ENCODE results near the gene PRKCB. TPM values are rescaled to one million over a fixed set of nuclear protein-coding genes. Genes with fewer than 3 reads are reported as not detected.

The PRKCB gene
- total and polyA plus RNA-seq, 2 of the 8 experiments (the other 6 are each of a cell fraction or from before 2014, with no cell fraction given) = 7.1 to 12.1 TPM

DNA sequence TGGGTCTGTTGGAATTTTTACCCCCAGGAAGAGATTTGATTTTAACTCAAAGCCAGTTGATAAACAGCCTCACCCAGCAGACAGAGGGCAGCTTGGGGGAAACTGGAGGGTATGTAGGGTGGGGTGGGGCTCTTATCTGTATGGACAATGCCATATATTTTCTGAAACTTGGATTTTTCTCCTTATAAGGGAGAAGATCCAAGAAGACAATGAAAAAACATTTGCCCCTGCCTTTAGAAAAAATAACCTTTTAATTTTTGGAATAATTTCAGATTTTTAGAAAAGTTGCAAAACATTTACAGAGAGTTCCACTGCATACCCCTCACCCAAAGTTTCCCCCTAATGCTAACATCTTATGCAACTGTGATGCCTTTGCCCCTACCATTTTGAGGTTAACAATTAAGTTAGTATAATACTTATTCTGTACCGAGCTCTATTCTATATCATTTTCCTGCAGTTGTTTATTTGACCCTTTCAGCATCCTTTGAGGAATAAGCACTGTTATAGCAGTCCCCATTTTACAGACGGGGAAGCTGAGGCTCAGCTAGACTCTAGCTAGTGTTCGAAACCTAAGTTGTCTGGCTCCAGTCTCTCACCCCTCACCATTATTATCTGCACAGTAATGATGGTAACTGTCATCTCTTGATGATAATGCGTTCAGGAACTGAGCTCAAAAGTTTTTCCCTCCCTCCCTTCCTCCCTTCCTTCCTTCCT, 66.4 kb downstream of the PRKCB start:
- CTCF ChIA-PET (ENCODE audit: partially characterized antibody) = interaction anchor here (0.9 to 2.0 kb wide), 5 partner anchors 10 to 66 kb away, joined by 3 to 4 read pairs (median 4); no protein-coding TSS in a partner anchor
- no peak overlapping the region for H2BK12ac ChIP-seq (ENCODE audit: low read depth, low read length)
- no peak overlapping the region for H3K4ac ChIP-seq (replicated peaks; ENCODE audit: insufficient read length, low read depth, low read length)
- H2AFZ ChIP-seq (ENCODE audit: low read length) = no peak overlapping the region
- H2BK120ac ChIP-seq (replicated peaks; ENCODE audit: low read depth, low read length) = no peak overlapping the region
- no peaks in the 10 kb centered on the region for H3K27me3 ChIP-seq (replicated peaks in 1 of 4; ENCODE audit: control insufficient read depth in 3 of 4, extremely low read depth in 1 of 4, insufficient read depth in 3 of 4, low read length in 3 of 4)
- no peak overlapping the region for H2BK20ac ChIP-seq (ENCODE audit: low read length)
- no peak overlapping the region for H3K14ac ChIP-seq (ENCODE audit: insufficient read length)
- peaks cover 5 to 19% (median 13%) of the 10 kb centered on the region in 4 experiments; a peak in 6 of 7 replicates for H3K4me1 ChIP-seq (replicated peaks in 1 of 4; ENCODE audit: control insufficient read depth in 3 of 4, insufficient read depth in 4 of 4, low read length in 3 of 4)
- H4K20me1 ChIP-seq (replicated peaks in 1 of 2; ENCODE audit: control insufficient read depth in 1 of 2, insufficient read depth in 2 of 2, low read length in 2 of 2) = no peaks in the 10 kb centered on the region
- H3K18ac ChIP-seq (ENCODE audit: extremely low read depth, low read length) = no peak overlapping the region
- no peak overlapping the region for H3K56ac ChIP-seq (replicated peaks; ENCODE audit: insufficient read length, low read depth, low read length)
- FAIRE-seq = no peak
- H3K79me1 ChIP-seq (ENCODE audit: low read depth, low read length) = no peaks in the 10 kb centered on the region
- H2AK5ac ChIP-seq (ENCODE audit: low read depth, low read length) = 0 out of 2 replicates have a peak overlapping the region, but pooled peaks have one; percentile 28
- no peak overlapping the region for H4K5ac ChIP-seq (ENCODE audit: insufficient read length, low read depth, low read length)
- H2BK5ac ChIP-seq (ENCODE audit: low read depth, low read length) = no peak overlapping the region
- no peak overlapping the region for H3K4me3 ChIP-seq (ENCODE audit: extremely low read depth in 1 of 4, insufficient read depth in 2 of 4, low read depth in 3 of 4, low read length in 4 of 4)
- no peaks in the 10 kb centered on the region for H3K9me3 ChIP-seq (ENCODE audit: insufficient read depth in 2 of 2, low read depth in 1 of 2, low read length in 1 of 2)
- no peak overlapping the region for H3K27ac ChIP-seq (ENCODE audit: low read depth, low read length)
- H3K4me2 ChIP-seq (ENCODE audit: insufficient read depth in 1 of 2, low read depth in 2 of 2, low read length in 2 of 2) = no peak overlapping the region
- H3K23me2 ChIP-seq (ENCODE audit: low read depth, low read length) = no peaks in the 10 kb centered on the region
- WGBS, 2 experiments (ENCODE audit: extremely low coverage in 1 of 2, insufficient coverage in 1 of 2, insufficient read length in 1 of 2, insufficient replicate concordance in 2 of 2, low coverage in 1 of 2, low lambda C conversion rate in 2 of 2, missing lambda C conversion rate in 1 of 2) = 85% methylated on average over 3 of the region's 4 CpGs; no CpG with 5 or more reads in 1 of the 2 experiments
- H2BK15ac ChIP-seq (ENCODE audit: low read length) = peak overlapping the region; percentile 31; the same call in 1 of the 2 replicates
- no peak overlapping the region for H3K9ac ChIP-seq (replicated peaks in 1 of 4; ENCODE audit: extremely low read depth in 1 of 4, low read depth in 3 of 4, low read length in 3 of 4)
- no peak overlapping the region for H4K91ac ChIP-seq (replicated peaks; ENCODE audit: insufficient read length, low read length)
- H3K79me2 ChIP-seq (ENCODE audit: control insufficient read depth in 1 of 2, insufficient read depth in 2 of 2, low read length in 2 of 2) = no peaks in the 10 kb centered on the region; a peak in 1 of 4 replicates
- H4K8ac ChIP-seq (ENCODE audit: extremely low read depth, insufficient read depth, low read length) = no peak overlapping the region
- TF ChIP-seq SP1 (IDR thresholded peaks at IDR 0.05; ENCODE audit: low read depth, low read length) (no peak), RAD21 (IDR thresholded peaks at IDR 0.05 in 1 of 2, conservative IDR thresholded peaks at IDR 0.05 in 1 of 2; ENCODE audit: low read depth in 2 of 2, low read length in 2 of 2) (no peak), JUND (IDR thresholded peaks at IDR 0.05; ENCODE audit: low read length) (no peak), JUN (IDR thresholded peaks at IDR 0.05; ENCODE audit: low read depth, low read length) (no peak), CEBPB (IDR thresholded peaks at IDR 0.05; ENCODE audit: low read depth, low read length) (no peak), TCF12 (IDR thresholded peaks at IDR 0.05; ENCODE audit: low read depth, low read length) (no peak), ASH2L (IDR thresholded peaks at IDR 0.05; ENCODE audit: low read length) (no peak), CBX5 (IDR thresholded peaks at IDR 0.05; ENCODE audit: low read depth, low read length) (no peak), SIN3A (conservative IDR thresholded peaks at IDR 0.05 in 1 of 2, IDR thresholded peaks at IDR 0.05 in 1 of 2; ENCODE audit: low read depth in 1 of 2, low read length in 2 of 2) (no peak)
- POLR2A ChIA-PET (ENCODE audit: partially characterized antibody) = interaction anchor here (1.1 kb wide), 1 partner anchor 29 kb away, joined by 3 read pairs; no protein-coding TSS in a partner anchor
- H3K23ac ChIP-seq (ENCODE audit: insufficient read length) = no peak overlapping the region
- H3K36me3 ChIP-seq (ENCODE audit: control insufficient read depth in 2 of 4, insufficient read depth in 4 of 4, low read length in 3 of 4) = no peaks in the 10 kb centered on the region
- no peak for DNase-seq (ENCODE audit: low read depth in 1 of 2, low spot score in 2 of 2)
